ENCODE results near the gene OGFR. TPM values are rescaled to one million over a fixed set of nuclear protein-coding genes. Genes with fewer than 3 reads are reported as not detected.

Gene OGFR
- total RNA-seq, 1 donor from 2014 or later: 31.0 TPM

DNA sequence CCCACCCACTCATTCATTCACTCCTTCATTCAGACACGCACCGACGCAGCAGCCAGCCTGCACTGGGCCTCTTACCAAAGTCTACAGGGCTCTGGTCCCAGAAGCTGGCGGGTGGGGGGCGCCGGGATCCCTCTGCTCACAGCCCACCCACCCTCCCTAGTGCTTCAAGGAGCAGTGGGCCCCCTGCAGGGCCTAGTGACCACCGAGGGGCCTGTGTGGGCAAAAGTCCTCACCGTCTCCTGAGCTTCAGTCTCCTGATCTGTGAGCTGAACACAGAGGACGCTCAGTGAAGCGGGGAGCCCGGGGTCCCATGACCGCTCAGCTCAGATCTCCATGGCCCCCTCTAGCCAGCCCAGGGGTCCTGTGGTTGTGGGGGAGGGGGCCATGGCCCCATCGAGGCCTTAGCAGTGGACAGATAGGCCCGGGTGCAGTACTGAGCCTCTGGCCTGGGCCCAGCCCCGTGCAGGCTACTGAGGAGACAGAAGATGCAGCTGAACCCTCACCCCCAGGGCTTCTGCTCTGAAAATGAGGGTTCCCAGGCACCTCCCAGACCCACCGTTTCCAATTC is 41.8 kb upstream of the OGFR start:
- no peak overlapping the region for H3K4me3 Mint-ChIP-seq (ENCODE audit: low read depth)
- no peak overlapping the region for H3K27ac Mint-ChIP-seq
- H3K4me1 Mint-ChIP-seq (ENCODE audit: low read depth): peaks cover 6% of the 10 kb centered on the region
- no peaks in the 10 kb centered on the region for H3K36me3 Mint-ChIP-seq (ENCODE audit: insufficient read depth)
- H3K27me3 Mint-ChIP-seq: peaks cover 8% of the 10 kb centered on the region
- no peaks in the 10 kb centered on the region for H3K9me3 Mint-ChIP-seq (ENCODE audit: low read depth)
- TF ChIP-seq, protein P1, sequence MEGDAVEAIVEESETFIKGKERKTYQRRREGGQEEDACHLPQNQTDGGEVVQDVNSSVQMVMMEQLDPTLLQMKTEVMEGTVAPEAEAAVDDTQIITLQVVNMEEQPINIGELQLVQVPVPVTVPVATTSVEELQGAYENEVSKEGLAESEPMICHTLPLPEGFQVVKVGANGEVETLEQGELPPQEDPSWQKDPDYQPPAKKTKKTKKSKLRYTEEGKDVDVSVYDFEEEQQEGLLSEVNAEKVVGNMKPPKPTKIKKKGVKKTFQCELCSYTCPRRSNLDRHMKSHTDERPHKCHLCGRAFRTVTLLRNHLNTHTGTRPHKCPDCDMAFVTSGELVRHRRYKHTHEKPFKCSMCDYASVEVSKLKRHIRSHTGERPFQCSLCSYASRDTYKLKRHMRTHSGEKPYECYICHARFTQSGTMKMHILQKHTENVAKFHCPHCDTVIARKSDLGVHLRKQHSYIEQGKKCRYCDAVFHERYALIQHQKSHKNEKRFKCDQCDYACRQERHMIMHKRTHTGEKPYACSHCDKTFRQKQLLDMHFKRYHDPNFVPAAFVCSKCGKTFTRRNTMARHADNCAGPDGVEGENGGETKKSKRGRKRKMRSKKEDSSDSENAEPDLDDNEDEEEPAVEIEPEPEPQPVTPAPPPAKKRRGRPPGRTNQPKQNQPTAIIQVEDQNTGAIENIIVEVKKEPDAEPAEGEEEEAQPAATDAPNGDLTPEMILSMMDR (IDR thresholded peaks at IDR 0.05; ENCODE audit: unreplicated experiment): no peak
- no peak for DNase-seq (ENCODE audit: low spot score, unreplicated experiment)

DNA sequence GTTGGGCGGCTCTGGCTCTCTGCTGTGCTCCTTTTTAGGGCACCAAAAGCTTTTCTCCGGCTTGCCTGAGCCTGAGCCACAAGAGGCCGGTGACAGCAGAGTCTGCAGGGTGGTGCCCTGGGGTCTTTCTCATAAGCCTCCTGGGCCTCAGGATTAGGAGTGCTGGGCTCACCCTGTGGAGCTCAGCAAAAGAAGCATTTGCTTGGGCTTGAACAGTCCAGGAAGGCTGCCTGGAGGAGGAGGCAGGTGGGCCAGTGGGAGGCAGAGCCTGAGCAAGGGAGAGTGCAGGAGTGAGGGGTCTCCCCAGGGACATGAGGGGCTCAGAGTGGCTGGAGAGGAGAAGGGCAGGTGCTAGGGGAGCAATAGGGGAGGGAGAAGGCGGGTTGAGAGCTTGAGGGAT is 41.2 kb upstream of the OGFR start:
- Mint-ChIP-seq H3K36me3 (ENCODE audit: insufficient read depth) (no peaks in the 10 kb centered on the region), H3K27me3 (peaks cover 8% of the 10 kb centered on the region), H3K4me3 (ENCODE audit: low read depth) (no peak overlapping the region), H3K27ac (no peak overlapping the region), H3K4me1 (ENCODE audit: low read depth) (peaks cover 11% of the 10 kb centered on the region), H3K9me3 (ENCODE audit: low read depth) (no peaks in the 10 kb centered on the region)
- no peak for DNase-seq (ENCODE audit: low spot score, unreplicated experiment)
- TF ChIP-seq, protein P1 (IDR thresholded peaks at IDR 0.05; ENCODE audit: unreplicated experiment): no peak

DNA sequence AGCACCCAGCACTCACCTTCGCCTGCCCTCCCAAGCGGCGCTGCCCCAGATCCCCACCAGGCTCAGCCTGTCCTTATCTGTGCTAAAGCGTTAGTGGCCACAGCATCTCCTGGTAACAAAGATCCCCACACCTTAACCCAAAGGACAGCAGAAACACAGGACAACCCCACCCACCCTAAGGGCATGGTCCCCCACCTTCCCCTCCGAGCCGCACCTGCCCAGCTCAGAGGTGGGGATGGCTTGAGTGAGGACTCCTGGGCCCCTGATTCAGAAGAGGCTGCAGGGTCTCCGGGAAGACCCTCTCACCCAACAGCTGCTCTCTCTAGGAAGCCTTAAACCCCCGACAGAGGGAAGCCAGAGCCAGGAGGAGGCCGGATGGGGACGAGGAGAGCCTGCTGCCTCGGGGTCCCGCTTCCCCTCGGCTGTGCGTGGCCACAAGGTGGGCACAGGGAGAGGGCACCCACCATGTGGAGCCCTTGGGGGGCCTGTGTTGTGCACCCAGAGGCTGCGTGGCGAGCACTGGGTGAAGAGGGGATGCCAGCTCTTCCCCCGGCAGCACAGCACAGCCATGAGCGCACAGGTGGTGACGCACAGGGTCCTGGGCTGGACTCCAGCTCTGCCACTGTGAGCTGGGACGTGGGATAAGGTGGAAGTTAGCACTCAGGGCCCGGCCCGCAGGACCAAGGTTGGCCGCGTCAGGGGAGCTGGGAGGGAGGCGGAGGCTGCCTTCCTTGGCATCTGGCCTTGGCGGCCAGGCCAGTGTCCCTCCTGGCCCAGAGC is 40.3 kb upstream of the OGFR start:
- Mint-ChIP-seq H3K4me1 (ENCODE audit: low read depth) (peaks cover 20% of the 10 kb centered on the region), H3K9me3 (ENCODE audit: low read depth) (no peaks in the 10 kb centered on the region), H3K36me3 (ENCODE audit: insufficient read depth) (no peaks in the 10 kb centered on the region), H3K27me3 (peaks cover 8% of the 10 kb centered on the region), H3K4me3 (ENCODE audit: low read depth) (no peak overlapping the region), H3K27ac (no peak overlapping the region)
- TF ChIP-seq, protein P1 (IDR thresholded peaks at IDR 0.05; ENCODE audit: unreplicated experiment): no peak
- no peak for DNase-seq (ENCODE audit: low spot score, unreplicated experiment)

DNA sequence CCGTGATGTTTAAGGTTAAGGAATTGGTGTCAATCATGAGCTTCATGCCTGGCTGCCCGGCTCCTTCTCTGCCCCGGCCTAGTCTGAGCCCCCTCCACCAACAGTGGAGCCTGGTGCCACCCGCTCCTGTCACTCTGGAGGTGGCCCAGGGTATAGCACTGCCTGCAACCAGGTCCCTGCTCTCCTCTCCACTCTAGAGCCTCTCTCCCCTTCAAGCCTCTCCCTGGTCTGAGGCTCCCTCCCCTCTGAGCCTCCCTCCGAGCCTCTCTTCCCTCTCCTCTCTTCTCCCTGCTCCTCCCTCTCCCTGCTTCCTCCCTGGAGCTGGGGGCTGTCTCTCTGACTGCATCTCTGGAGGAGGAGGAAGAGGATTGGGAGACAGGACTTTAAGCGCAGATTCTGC is 39.6 kb upstream of the OGFR start:
- no peak overlapping the region for H3K4me3 Mint-ChIP-seq (ENCODE audit: low read depth)
- H3K36me3 Mint-ChIP-seq (ENCODE audit: insufficient read depth): no peaks in the 10 kb centered on the region
- peaks cover 8% of the 10 kb centered on the region for H3K27me3 Mint-ChIP-seq
- no peak overlapping the region for H3K27ac Mint-ChIP-seq
- TF ChIP-seq, protein P1 (IDR thresholded peaks at IDR 0.05; ENCODE audit: unreplicated experiment): no peak
- DNase-seq (ENCODE audit: low spot score, unreplicated experiment): no peak
- H3K4me1 Mint-ChIP-seq (ENCODE audit: low read depth): peaks cover 18% of the 10 kb centered on the region
- no peaks in the 10 kb centered on the region for H3K9me3 Mint-ChIP-seq (ENCODE audit: low read depth)

DNA sequence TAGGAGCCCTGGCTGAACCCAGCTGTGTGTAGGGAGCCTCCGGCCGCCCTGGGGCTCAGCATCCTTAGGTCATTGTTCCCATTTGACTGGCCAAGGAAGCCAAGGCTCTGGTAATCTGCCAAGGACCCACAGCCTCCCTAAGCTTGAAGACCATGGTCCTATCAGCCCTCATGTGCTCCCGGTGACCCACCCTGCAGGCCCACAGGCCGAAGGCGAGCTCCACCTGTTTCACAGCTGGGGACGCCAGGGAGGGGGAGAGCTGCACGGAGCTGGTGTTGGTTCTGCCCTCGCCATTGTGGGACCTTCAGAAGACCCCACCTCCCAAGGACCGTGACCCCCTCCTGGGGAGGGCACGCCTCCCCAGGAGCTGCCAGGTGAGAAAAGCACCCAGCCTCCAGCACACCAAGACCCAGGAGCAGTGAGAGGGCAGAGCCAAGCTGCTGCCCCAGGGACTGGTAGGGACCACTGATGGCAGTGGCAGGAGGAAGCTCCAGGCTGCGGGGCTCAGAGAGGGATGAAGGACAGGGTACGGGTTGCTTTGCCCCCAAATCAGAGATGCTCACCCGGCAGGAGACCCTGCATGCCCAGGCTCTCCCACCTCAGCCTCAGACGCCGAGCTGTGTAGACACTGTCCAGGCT is 39.1 kb upstream of the OGFR start:
- TF ChIP-seq, protein P1 (IDR thresholded peaks at IDR 0.05; ENCODE audit: unreplicated experiment): no peak
- Mint-ChIP-seq H3K36me3 (ENCODE audit: insufficient read depth) (no peaks in the 10 kb centered on the region), H3K27me3 (peaks cover 8% of the 10 kb centered on the region), H3K4me3 (ENCODE audit: low read depth) (no peak overlapping the region), H3K9me3 (ENCODE audit: low read depth) (no peaks in the 10 kb centered on the region), H3K4me1 (ENCODE audit: low read depth) (peaks cover 18% of the 10 kb centered on the region), H3K27ac (no peak overlapping the region)
- DNase-seq (ENCODE audit: low spot score, unreplicated experiment): no peak

Measured in progenitor cell of endocrine pancreas (in vitro differentiated cells).